GM06990 (cell line): ENCODE measurements around the gene PLXNA4.
"Not testable (repeated sequence)": the region's sequence is repeated elsewhere in the genome, so short reads cannot be mapped to it uniquely, and the experiment has no call there.

ENCODE experiments used
- DNase-seq: peaks from one replicate; pipeline ENCODE4 v3.0.0-alpha.2; 2011; ENCODE audit not compliant: insufficient read length; ENCODE audit errors: extremely low read depth
- H3K27me3 ChIP-seq: replicated peaks from 2 replicates; pipeline ENCODE4 v1.6.0; 2011; ENCODE audit warnings: low read length; ENCODE audit not compliant: control insufficient read depth, insufficient read depth
- H3K36me3 ChIP-seq: 2 replicates; pipeline ENCODE4 v1.5.1; 2011; ENCODE audit warnings: low read length; ENCODE audit not compliant: control insufficient read depth, insufficient read depth
- H3K4me3 ChIP-seq: replicated peaks from 2 replicates; pipeline ENCODE4 v1.5.1; 2011; ENCODE audit warnings: low read depth, mild to moderate bottlenecking, control low read depth, low read length
- TF ChIP-seq, protein P1 (sequence below): IDR thresholded peaks from 2 replicates; pipeline ENCODE4 v1.5.1; 2011; ENCODE audit warnings: low read length, control low read depth, mild to moderate bottlenecking, inconsistent platforms; ENCODE audit not compliant: insufficient read depth, poor library complexity, severe bottlenecking

Gene PLXNA4

DNA sequence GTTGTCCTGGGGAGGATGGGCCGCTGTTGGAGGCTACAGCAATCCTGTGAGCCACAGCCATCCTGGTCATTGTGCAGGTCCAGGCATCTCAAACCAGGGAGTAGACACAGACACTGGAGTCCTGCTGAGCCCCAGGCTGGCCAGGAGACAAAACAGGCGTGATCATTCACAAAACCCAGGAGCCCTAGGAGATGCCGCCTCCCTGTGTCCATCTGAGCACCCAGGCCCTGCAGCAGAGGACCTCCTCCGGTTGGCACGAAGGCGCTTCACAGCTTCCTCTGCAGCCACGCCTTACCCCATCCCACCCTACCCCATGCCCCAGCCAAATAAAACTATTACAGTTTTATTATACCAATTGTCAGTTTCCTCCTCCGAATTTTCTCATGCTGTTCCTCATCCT lies 183.6 kb downstream of the PLXNA4 start:
- TF ChIP-seq, protein P1, sequence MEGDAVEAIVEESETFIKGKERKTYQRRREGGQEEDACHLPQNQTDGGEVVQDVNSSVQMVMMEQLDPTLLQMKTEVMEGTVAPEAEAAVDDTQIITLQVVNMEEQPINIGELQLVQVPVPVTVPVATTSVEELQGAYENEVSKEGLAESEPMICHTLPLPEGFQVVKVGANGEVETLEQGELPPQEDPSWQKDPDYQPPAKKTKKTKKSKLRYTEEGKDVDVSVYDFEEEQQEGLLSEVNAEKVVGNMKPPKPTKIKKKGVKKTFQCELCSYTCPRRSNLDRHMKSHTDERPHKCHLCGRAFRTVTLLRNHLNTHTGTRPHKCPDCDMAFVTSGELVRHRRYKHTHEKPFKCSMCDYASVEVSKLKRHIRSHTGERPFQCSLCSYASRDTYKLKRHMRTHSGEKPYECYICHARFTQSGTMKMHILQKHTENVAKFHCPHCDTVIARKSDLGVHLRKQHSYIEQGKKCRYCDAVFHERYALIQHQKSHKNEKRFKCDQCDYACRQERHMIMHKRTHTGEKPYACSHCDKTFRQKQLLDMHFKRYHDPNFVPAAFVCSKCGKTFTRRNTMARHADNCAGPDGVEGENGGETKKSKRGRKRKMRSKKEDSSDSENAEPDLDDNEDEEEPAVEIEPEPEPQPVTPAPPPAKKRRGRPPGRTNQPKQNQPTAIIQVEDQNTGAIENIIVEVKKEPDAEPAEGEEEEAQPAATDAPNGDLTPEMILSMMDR = no peak
- Histone ChIP-seq H3K27me3 (no peaks in the 10 kb centered on the region), H3K36me3 (no peaks in the 10 kb centered on the region), H3K4me3 (no peak overlapping the region)
- DNase-seq = no peak

- TF ChIP-seq, protein P1 = no peak
- H3K36me3 ChIP-seq = no peaks in the 10 kb centered on the region
- DNase-seq = no peak
- no peak overlapping the region for H3K4me3 ChIP-seq
- no peaks in the 10 kb centered on the region for H3K27me3 ChIP-seq
Observed at GRCh38 chr7:132390705-132391104, 185.6 kb downstream of the PLXNA4 start.

DNA sequence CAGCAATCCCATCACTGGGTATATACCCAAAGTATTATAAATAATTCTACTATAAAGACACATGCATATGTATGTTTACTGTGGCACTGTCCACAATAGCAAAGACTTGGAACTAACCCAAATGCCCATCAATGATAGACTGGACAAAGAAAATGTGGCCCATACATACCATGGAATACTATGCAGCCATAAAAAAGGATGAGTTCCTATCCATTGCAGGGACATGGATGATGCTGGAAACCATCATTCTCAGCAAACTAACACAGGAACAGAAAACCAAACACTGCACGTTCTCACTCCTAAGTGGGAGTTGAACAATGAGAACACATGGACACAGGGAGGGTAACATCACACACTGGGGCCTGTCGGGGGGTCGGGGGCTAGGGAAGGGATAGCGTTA lies 186.2 kb downstream of the PLXNA4 start:
- H3K4me3 ChIP-seq, H3K36me3 ChIP-seq, H3K27me3 ChIP-seq, DNase-seq: not testable (repeated sequence)

- DNase-seq = no peak
- Histone ChIP-seq H3K4me3 (no peak overlapping the region), H3K36me3 (no peaks in the 10 kb centered on the region), H3K27me3 (no peaks in the 10 kb centered on the region; the same call in 1 of the 2 replicates)
- TF ChIP-seq, protein P1 = no peak
Observed at GRCh38 chr7:132388688-132389087, 187.6 kb downstream of the PLXNA4 start.

DNA sequence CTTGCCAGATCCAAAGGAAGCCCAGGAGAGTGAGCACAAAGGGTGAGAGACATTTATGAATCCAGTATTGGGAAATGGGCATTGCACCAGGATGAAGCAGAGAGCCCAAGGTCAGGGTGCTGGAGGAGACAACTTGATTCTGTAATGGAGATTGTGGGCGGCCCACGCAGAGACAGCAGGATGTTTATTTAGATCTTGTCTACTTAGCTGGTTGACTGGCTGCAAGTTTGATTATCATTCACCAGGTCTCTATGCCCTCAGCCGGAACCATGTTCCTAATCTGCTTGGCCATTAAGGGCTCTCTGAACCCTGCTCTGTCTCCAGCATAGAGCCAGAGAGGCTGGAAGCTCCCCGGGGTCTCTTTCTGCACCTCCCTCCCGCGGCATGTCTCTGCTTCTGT lies 188.7 kb downstream of the PLXNA4 start:
- H3K4me3 ChIP-seq = no peak overlapping the region
- DNase-seq = no peak
- H3K27me3 ChIP-seq = no peaks in the 10 kb centered on the region; the same call in 1 of the 2 replicates
- TF ChIP-seq, protein P1 = no peak
- no peaks in the 10 kb centered on the region for H3K36me3 ChIP-seq

DNA sequence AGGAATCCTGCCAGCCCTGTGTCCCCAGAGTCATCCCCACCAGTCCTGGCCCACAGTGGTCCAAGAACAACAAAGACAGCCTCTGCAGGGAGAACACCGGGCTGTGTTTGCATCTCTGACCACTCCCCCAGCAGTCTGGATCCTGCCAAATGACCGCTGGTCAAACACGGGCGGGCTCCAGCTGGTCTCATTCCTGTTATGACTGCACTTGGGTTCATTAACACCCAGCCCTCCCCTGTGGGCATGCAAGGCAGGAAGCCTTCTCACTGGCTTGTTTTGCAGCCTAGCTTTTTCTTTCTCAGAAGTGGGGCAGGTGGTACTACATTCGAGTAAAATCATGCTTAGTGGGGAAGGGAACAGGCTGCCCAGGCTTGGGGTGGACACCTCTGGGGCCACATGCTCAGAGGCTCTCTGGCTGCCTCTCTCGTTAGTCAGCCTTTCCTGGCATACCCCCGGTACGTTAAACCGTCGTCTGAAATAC lies 190.0 kb downstream of the PLXNA4 start:
- TF ChIP-seq, protein P1 = no peak
- DNase-seq = no peak

More for the DNA sequence above, 190.0 kb downstream of the PLXNA4 start:
- no peak overlapping the region for H3K4me3 ChIP-seq
- H3K27me3 ChIP-seq = no peaks in the 10 kb centered on the region; the same call in 1 of the 2 replicates
- no peaks in the 10 kb centered on the region for H3K36me3 ChIP-seq
